Gastroesophageal sphincter (tissue), 4 donors: ENCODE measurements around the gene KISS1. TPM values are rescaled to one million over a fixed set of nuclear protein-coding genes. Genes with fewer than 3 reads are reported as not detected.
"Not testable (repeated sequence)": the region's sequence is repeated elsewhere in the genome, so short reads cannot be mapped to it uniquely, and the experiment has no call there.

Experiments
- ATAC-seq: fragments of 150-250 bp; one replicate; pipeline ENCODE4 v1.9.1; 2016; ENCODE audit warnings: mild to moderate bottlenecking, moderate library complexity
- H3K27ac ChIP-seq, 4 donors: fragments of 200-600 bp; sonication (generic) in 3 of 4; 1 replicate in 3 of 4; 2 replicates in 1 of 4; pipeline ENCODE4 v1.5.1; 2016 to 2019
- H3K27me3 ChIP-seq: fragments of 200-600 bp; sonication (generic); one replicate; pipeline ENCODE4 v1.5.1; 2019
- H3K36me3 ChIP-seq, 2 donors: fragments of 200-600 bp; sonication (generic); one replicate each; pipeline ENCODE4 v1.5.1; 2019; ENCODE audit warnings: control low read depth in 1 of 2
- H3K4me1 ChIP-seq, 3 donors: fragments of 200-600 bp; sonication (generic); 1 replicate in 2 of 3; 2 replicates in 1 of 3; pipeline ENCODE4 v1.5.1; 2016 to 2019; ENCODE audit warnings: control low read depth in 2 of 3
- H3K4me3 ChIP-seq, 2 donors: fragments of 200-600 bp; sonication (generic); one replicate each; pipeline ENCODE4 v1.5.1; 2019; ENCODE audit warnings: mild to moderate bottlenecking in 1 of 2, moderate library complexity in 1 of 2
- H3K9me3 ChIP-seq, 3 donors: fragments of 200-600 bp; sonication (generic); one replicate each; pipeline ENCODE4 v1.5.1; 2017 to 2019; ENCODE audit warnings: control low read depth in 2 of 3
- CTCF ChIP-seq, 4 experiments: fragments of 200-600 bp in 2 of 4; fragments of 450-650 bp in 2 of 4; sonication (generic) in 1 of 4; IDR thresholded peaks; one replicate each; pipeline ENCODE4 v1.5.1; 2017 to 2019; ENCODE audit warnings: antibody characterized with exemption in 4 of 4, mild to moderate bottlenecking in 2 of 4, moderate library complexity in 2 of 4
- EP300 ChIP-seq: sonication (generic); formaldehyde crosslinking; IDR thresholded peaks from one replicate; pipeline ENCODE4 v1.6.1; 2017; ENCODE audit warnings: antibody characterized with exemption, mild to moderate bottlenecking
- POLR2A ChIP-seq, 2 donors: fragments of 450-650 bp; IDR thresholded peaks; one replicate each; pipeline ENCODE4 v1.6.1; 2017; ENCODE audit warnings: antibody characterized with exemption in 2 of 2, mild to moderate bottlenecking in 2 of 2, moderate library complexity in 1 of 2
- POLR2AphosphoS5 ChIP-seq: sonication (generic); formaldehyde crosslinking; IDR thresholded peaks from one replicate; pipeline ENCODE4 v1.6.1; 2017; ENCODE audit warnings: antibody characterized with exemption
- WGBS, 2 donors: methylation state at CpG; one replicate each; pipeline ENCODE4 v1.1.5; 2018; ENCODE audit warnings: low coverage in 1 of 2; 5-methylcytosine and 5-hydroxymethylcytosine counted together
- total RNA-seq, 4 donors: library from RNA; depleted of rRNA; stranded (reverse); fragments of >200 nt; gene quantifications; one replicate each; pipeline ENCODE4 v1.1.0, GENCODE V29; 2016

KISS1 gene
- total RNA-seq, 4 donors from 2014 or later = not detected

DNA sequence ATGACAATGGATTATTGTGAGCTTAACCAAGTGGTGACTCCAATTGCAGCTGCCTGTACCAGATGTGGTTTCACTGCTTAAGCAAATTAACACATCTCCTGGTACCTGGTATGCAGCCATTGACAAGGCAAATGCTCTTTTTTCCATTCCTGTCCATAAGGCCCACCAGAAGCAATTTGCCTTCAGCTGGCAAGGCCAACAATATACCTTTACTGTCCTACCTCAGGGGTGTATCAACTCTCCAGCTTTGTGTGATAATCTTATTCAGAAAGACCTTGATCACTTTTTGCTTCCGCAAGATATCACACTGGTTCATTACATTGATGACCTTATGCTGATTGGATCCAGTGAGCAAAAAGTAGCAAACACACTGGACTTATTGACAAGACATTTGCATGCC lies 41.2 kb upstream of the KISS1 start:
- H3K4me1 ChIP-seq, H3K27me3 ChIP-seq, H3K27ac ChIP-seq, H3K4me3 ChIP-seq, ATAC-seq: not testable (repeated sequence)
- peaks cover 0 to 11% (median 0%) of the 10 kb centered on the region in 3 donors for H3K9me3 ChIP-seq
- 100% methylated on average over 1 of the region's 1 CpG for WGBS, 2 donors
- H3K36me3 ChIP-seq = peaks cover 0 to 11% of the 10 kb centered on the region in 2 donors

DNA sequence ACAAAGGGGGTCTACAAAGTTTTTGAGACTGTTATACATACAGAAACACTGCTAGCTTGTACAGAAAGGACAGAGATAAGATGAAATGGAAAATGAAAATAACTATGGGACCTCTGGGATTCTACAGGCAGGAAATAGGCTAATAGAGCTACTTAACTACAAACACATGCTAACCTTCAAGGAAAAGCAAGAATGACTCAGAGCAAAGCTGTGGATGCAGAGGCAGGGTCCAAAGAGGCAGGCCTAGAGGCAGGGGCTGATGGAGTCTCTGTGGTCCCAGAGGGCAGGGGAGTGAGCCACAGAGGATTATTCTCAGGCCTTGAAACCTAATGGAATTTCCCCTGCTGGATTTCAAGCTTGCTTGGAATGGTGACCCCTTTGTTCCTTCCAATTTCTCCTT lies 36.2 kb upstream of the KISS1 start:
- TF ChIP-seq EP300 (no peak), CTCF (IDR thresholded peaks at IDR 0.05) (no peak), POLR2AphosphoS5 (no peak), POLR2A (IDR thresholded peaks at IDR 0.05) (no peak)
- H3K36me3 ChIP-seq = peaks cover 0 to 23% of the 10 kb centered on the region in 2 donors
- no peaks in the 10 kb centered on the region for H3K27me3 ChIP-seq
- H3K4me1 ChIP-seq = no peaks in the 10 kb centered on the region
- H3K27ac ChIP-seq = no peak overlapping the region
- ATAC-seq = no peak
- H3K9me3 ChIP-seq = peaks cover 0 to 11% (median 0%) of the 10 kb centered on the region in 3 donors
- no peak overlapping the region for H3K4me3 ChIP-seq

DNA sequence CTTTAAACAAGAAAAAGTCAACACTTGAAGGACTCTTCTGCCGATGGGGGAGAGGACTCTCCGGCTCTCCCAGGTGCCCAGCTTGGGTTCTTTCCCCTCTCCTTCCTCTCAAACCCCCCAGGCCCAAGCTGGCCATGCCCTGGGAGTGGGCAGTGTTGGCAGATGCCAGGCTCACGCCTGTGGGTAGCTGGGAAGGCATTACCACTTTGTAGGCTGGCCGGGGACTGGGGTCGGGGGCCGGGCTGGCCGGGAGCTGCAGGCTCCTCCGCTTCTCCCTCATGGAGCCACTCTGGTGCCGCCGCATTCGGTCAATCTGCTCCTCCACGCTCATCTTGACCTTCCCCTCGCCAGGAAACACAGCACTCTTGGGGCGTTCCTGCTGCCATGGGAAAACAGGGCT lies 33.9 kb upstream of the KISS1 start:
- no peaks in the 10 kb centered on the region for H3K9me3 ChIP-seq
- no peak overlapping the region for H3K27ac ChIP-seq
- ATAC-seq = no peak
- no peak overlapping the region for H3K4me3 ChIP-seq
- WGBS, 2 donors = 92 to 100% methylated on average over 1 to 5 of the region's 14 CpGs
- H3K36me3 ChIP-seq = peaks cover 0 to 23% of the 10 kb centered on the region in 2 donors
- no peaks in the 10 kb centered on the region for H3K27me3 ChIP-seq
- no peak for TF ChIP-seq POLR2A (IDR thresholded peaks at IDR 0.05)
- TF ChIP-seq CTCF (IDR thresholded peaks at IDR 0.05) = no peak
- no peak for TF ChIP-seq EP300
- TF ChIP-seq POLR2AphosphoS5 = no peak
- no peaks in the 10 kb centered on the region for H3K4me1 ChIP-seq

GRCh38 chr1:204228896-204229295 lies 32.6 kb upstream of the KISS1 start:
- Histone ChIP-seq H3K27me3 (no peaks in the 10 kb centered on the region), H3K27ac (no peak overlapping the region), H3K9me3 (no peaks in the 10 kb centered on the region), H3K36me3 (peaks cover 0 to 23% of the 10 kb centered on the region in 2 donors), H3K4me3 (no peak overlapping the region), H3K4me1 (no peaks in the 10 kb centered on the region)
- WGBS, 2 donors = 87 to 98% methylated on average over 3 to 6 of the region's 13 CpGs
- ATAC-seq = no peak
- TF ChIP-seq POLR2A (IDR thresholded peaks at IDR 0.05) = no peak
- no peak for TF ChIP-seq EP300
- no peak for TF ChIP-seq CTCF (IDR thresholded peaks at IDR 0.05)
- no peak for TF ChIP-seq POLR2AphosphoS5

GRCh38 chr1:204227996-204228785 lies 31.9 kb upstream of the KISS1 start:
- ATAC-seq = no peak
- Histone ChIP-seq H3K9me3 (no peaks in the 10 kb centered on the region), H3K4me3 (no peak overlapping the region), H3K4me1 (no peaks in the 10 kb centered on the region), H3K36me3 (peaks cover 0 to 23% of the 10 kb centered on the region in 2 donors), H3K27me3 (peaks cover 1% of the 10 kb centered on the region), H3K27ac (no peak overlapping the region)
- 62% methylated on average over 5 of the region's 20 CpGs; no CpG with 5 or more reads in 1 of the 2 donors for WGBS, 2 donors
- TF ChIP-seq POLR2A (IDR thresholded peaks at IDR 0.05) (no peak), CTCF (IDR thresholded peaks at IDR 0.05) (no peak), POLR2AphosphoS5 (no peak), EP300 (no peak)
